Peyer's patch (tissue), 4 donors: ENCODE data around the gene C8B.

ENCODE experiments used
- CTCF ChIP-seq, 6 experiments: fragments of 450-650 bp in 4 of 6; fragments of 200-600 bp in 2 of 6; sonication (generic) in 1 of 6; IDR thresholded peaks; one replicate each; pipeline ENCODE4 v1.5.1; 2017 to 2019; ENCODE audit warnings: antibody characterized with exemption in 6 of 6, mild to moderate bottlenecking in 3 of 6, moderate library complexity in 1 of 6
- POLR2A ChIP-seq, 2 donors: fragments of 450-650 bp; IDR thresholded peaks; one replicate each; pipeline ENCODE4 v1.5.1; 2017; ENCODE audit warnings: antibody characterized with exemption in 2 of 2, mild to moderate bottlenecking in 2 of 2, moderate library complexity in 2 of 2

- TF ChIP-seq CTCF (IDR thresholded peaks at IDR 0.05) (no peak), POLR2A (IDR thresholded peaks at IDR 0.05) (no peak)
These were observed 20.6 kb upstream of the C8B start for GRCh38 chr1:56986397-56986796.
